ENCODE measurements around the gene ALDH6A1.
"Not testable (repeated sequence)": the region's sequence is repeated elsewhere in the genome, so short reads cannot be mapped to it uniquely, and the experiment has no call there.

Gene ALDH6A1

GRCh38 chr14:74084277-74085046 is at the start of gene ALDH6A1, which contains the start of gene LIN52:
Gene ALDH6A1 (minus strand): TSS chr14:74084453. CDS start chr14:74084394, 59 bp downstream.
Gene LIN52 (plus strand): TSS chr14:74084956. CDS start chr14:74084975, 19 bp downstream.
- peaks cover 21% of the 10 kb centered on the region for H3K4me1 ChIP-seq (ENCODE audit: insufficient read depth, low read length)
- H3K27me3 ChIP-seq (ENCODE audit: insufficient read depth, low read length), result no peaks in the 10 kb centered on the region
- H3K4me3 ChIP-seq (ENCODE audit: low read length), result peak within 1 kb of the TSS; percentile 93
- peak within 1 kb of the TSS; percentile 82 for H2AFZ ChIP-seq (ENCODE audit: low read depth, low read length)
- H3K9me3 ChIP-seq (ENCODE audit: low read length), result no peaks in the 10 kb centered on the region
- H3K36me3 ChIP-seq (ENCODE audit: insufficient read depth, low read length), result no peaks in the 10 kb centered on the region

- Histone ChIP-seq H3K9me3 (ENCODE audit: low read length) (no peaks in the 10 kb centered on the region), H3K4me1 (ENCODE audit: insufficient read depth, low read length) (no peaks in the 10 kb centered on the region), H2AFZ (ENCODE audit: low read depth, low read length) (no peak overlapping the region), H3K4me3 (ENCODE audit: low read length) (no peak overlapping the region), H3K36me3 (ENCODE audit: insufficient read depth, low read length) (peaks cover 3% of the 10 kb centered on the region), H3K27me3 (ENCODE audit: insufficient read depth, low read length) (no peaks in the 10 kb centered on the region)
These were observed 43.4 kb upstream of the ALDH6A1 start for GRCh38 chr14:74127634-74128033.

GRCh38 chr14:74126315-74127013 is 42.2 kb upstream of the ALDH6A1 start:
- no peak overlapping the region for H2AFZ ChIP-seq (ENCODE audit: low read depth, low read length)
- H3K36me3 ChIP-seq (ENCODE audit: insufficient read depth, low read length), result peaks cover 3% of the 10 kb centered on the region
- no peaks in the 10 kb centered on the region for H3K27me3 ChIP-seq (ENCODE audit: insufficient read depth, low read length)
- no peaks in the 10 kb centered on the region for H3K4me1 ChIP-seq (ENCODE audit: insufficient read depth, low read length)
- no peaks in the 10 kb centered on the region for H3K9me3 ChIP-seq (ENCODE audit: low read length)
- H3K4me3 ChIP-seq (ENCODE audit: low read length), result no peak overlapping the region

- not testable (repeated sequence) for H3K36me3 ChIP-seq (ENCODE audit: insufficient read depth, low read length); H3K27me3 ChIP-seq (ENCODE audit: insufficient read depth, low read length); H2AFZ ChIP-seq (ENCODE audit: low read depth, low read length); H3K9me3 ChIP-seq (ENCODE audit: low read length); H3K4me3 ChIP-seq (ENCODE audit: low read length); H3K4me1 ChIP-seq (ENCODE audit: insufficient read depth, low read length)
These were observed 41.2 kb upstream of the ALDH6A1 start for GRCh38 chr14:74125487-74125886.

- H3K4me1 ChIP-seq (ENCODE audit: insufficient read depth, low read length); H3K27me3 ChIP-seq (ENCODE audit: insufficient read depth, low read length); H3K9me3 ChIP-seq (ENCODE audit: low read length); H2AFZ ChIP-seq (ENCODE audit: low read depth, low read length); H3K4me3 ChIP-seq (ENCODE audit: low read length): not testable (repeated sequence)
- H3K36me3 ChIP-seq (ENCODE audit: insufficient read depth, low read length), result peaks cover 18% of the 10 kb centered on the region
These were observed 27.4 kb upstream of the ALDH6A1 start for GRCh38 chr14:74111395-74112216.

- Histone ChIP-seq H3K27me3 (ENCODE audit: insufficient read depth, low read length) (no peaks in the 10 kb centered on the region), H3K36me3 (ENCODE audit: insufficient read depth, low read length) (peaks cover 21% of the 10 kb centered on the region), H2AFZ (ENCODE audit: low read depth, low read length) (no peak overlapping the region), H3K4me3 (ENCODE audit: low read length) (no peak overlapping the region), H3K4me1 (ENCODE audit: insufficient read depth, low read length) (no peaks in the 10 kb centered on the region), H3K9me3 (ENCODE audit: low read length) (no peaks in the 10 kb centered on the region)
These were observed 25.1 kb upstream of the ALDH6A1 start for GRCh38 chr14:74109369-74109768.

GRCh38 chr14:74105381-74105780 is 21.1 kb upstream of the ALDH6A1 start:
- H3K4me1 ChIP-seq (ENCODE audit: insufficient read depth, low read length), result no peaks in the 10 kb centered on the region
- H2AFZ ChIP-seq (ENCODE audit: low read depth, low read length), result no peak overlapping the region
- no peaks in the 10 kb centered on the region for H3K27me3 ChIP-seq (ENCODE audit: insufficient read depth, low read length)
- no peak overlapping the region for H3K4me3 ChIP-seq (ENCODE audit: low read length)
- H3K36me3 ChIP-seq (ENCODE audit: insufficient read depth, low read length), result peaks cover 32% of the 10 kb centered on the region
- H3K9me3 ChIP-seq (ENCODE audit: low read length), result no peaks in the 10 kb centered on the region

- Histone ChIP-seq H3K9me3 (ENCODE audit: low read length) (no peaks in the 10 kb centered on the region), H2AFZ (ENCODE audit: low read depth, low read length) (no peak overlapping the region), H3K4me1 (ENCODE audit: insufficient read depth, low read length) (peaks cover 14% of the 10 kb centered on the region)
These were observed 5.2 kb upstream of the ALDH6A1 start for GRCh38 chr14:74089251-74090020.

GRCh38 chr14:74085828-74086227 is 1.6 kb upstream of the ALDH6A1 start:
- peaks cover 21% of the 10 kb centered on the region for H3K4me1 ChIP-seq (ENCODE audit: insufficient read depth, low read length)
- H3K36me3 ChIP-seq (ENCODE audit: insufficient read depth, low read length), result peaks cover 1% of the 10 kb centered on the region
- peak overlapping the region; percentile 93 for H3K4me3 ChIP-seq (ENCODE audit: low read length)
- no peak overlapping the region for H2AFZ ChIP-seq (ENCODE audit: low read depth, low read length)
- no peaks in the 10 kb centered on the region for H3K9me3 ChIP-seq (ENCODE audit: low read length)
- no peaks in the 10 kb centered on the region for H3K27me3 ChIP-seq (ENCODE audit: insufficient read depth, low read length)

More at GRCh38 chr14:74089251-74090020, 5.2 kb upstream of the ALDH6A1 start:
- Histone ChIP-seq H3K27me3 (ENCODE audit: insufficient read depth, low read length) (no peaks in the 10 kb centered on the region), H3K36me3 (ENCODE audit: insufficient read depth, low read length) (peaks cover 13% of the 10 kb centered on the region), H3K4me3 (ENCODE audit: low read length) (no peak overlapping the region)

- Histone ChIP-seq H2AFZ (ENCODE audit: low read depth, low read length) (peak overlapping the region; percentile 82), H3K4me3 (ENCODE audit: low read length) (peak overlapping the region; percentile 93), H3K27me3 (ENCODE audit: insufficient read depth, low read length) (no peaks in the 10 kb centered on the region), H3K4me1 (ENCODE audit: insufficient read depth, low read length) (peaks cover 21% of the 10 kb centered on the region), H3K9me3 (ENCODE audit: low read length) (no peaks in the 10 kb centered on the region), H3K36me3 (ENCODE audit: insufficient read depth, low read length) (no peaks in the 10 kb centered on the region)
These were observed 889 bp upstream of the ALDH6A1 start for GRCh38 chr14:74085047-74085637.

- peaks cover 21% of the 10 kb centered on the region for H3K4me1 ChIP-seq (ENCODE audit: insufficient read depth, low read length)
- no peaks in the 10 kb centered on the region for H3K36me3 ChIP-seq (ENCODE audit: insufficient read depth, low read length)
These were observed 423 bp downstream of the ALDH6A1 start for GRCh38 chr14:74083784-74084276.

GRCh38 chr14:74083161-74083560 is 1.1 kb downstream of the ALDH6A1 start:
- H3K36me3 ChIP-seq (ENCODE audit: insufficient read depth, low read length), result no peaks in the 10 kb centered on the region
- peak overlapping the region; percentile 93 for H3K4me3 ChIP-seq (ENCODE audit: low read length)
- H3K9me3 ChIP-seq (ENCODE audit: low read length), result no peaks in the 10 kb centered on the region
- H2AFZ ChIP-seq (ENCODE audit: low read depth, low read length), result peak overlapping the region; percentile 59
- H3K27me3 ChIP-seq (ENCODE audit: insufficient read depth, low read length), result no peaks in the 10 kb centered on the region
- peaks cover 21% of the 10 kb centered on the region for H3K4me1 ChIP-seq (ENCODE audit: insufficient read depth, low read length)

More at GRCh38 chr14:74083784-74084276, 423 bp downstream of the ALDH6A1 start:
- Histone ChIP-seq H3K27me3 (ENCODE audit: insufficient read depth, low read length) (no peaks in the 10 kb centered on the region), H2AFZ (ENCODE audit: low read depth, low read length) (peak overlapping the region; percentile 59), H3K4me3 (ENCODE audit: low read length) (peak overlapping the region; percentile 93), H3K9me3 (ENCODE audit: low read length) (no peaks in the 10 kb centered on the region)
